Small intestine (tissue), 7 donors: ENCODE data around the gene NEFH. TPM values are rescaled to one million over a fixed set of nuclear protein-coding genes. Genes with fewer than 3 reads are reported as not detected.

Source experiments
- DNase-seq, 2 donors: peaks; one replicate each; pipeline versions ENCODE4 v3.0.0 to v3.0.0-alpha.2; 2013
- FAIRE-seq: peaks from 2 replicates; lab custom pipeline; 2012; peaks lifted over from hg19 to GRCh38; lab: Jason Lieb, UNC
- H3K27ac ChIP-seq, 3 donors: one replicate each; pipeline ENCODE4 v1.5.1; 2013; ENCODE audit warnings: low read length in 2 of 3, mild to moderate bottlenecking in 2 of 3, control low read depth in 1 of 3, inconsistent platforms in 1 of 3, low read depth in 1 of 3, moderate library complexity in 1 of 3
- H3K27me3 ChIP-seq, 3 donors: one replicate each; pipeline ENCODE4 v1.6.1; 2013; ENCODE audit warnings: low read length in 3 of 3, inconsistent platforms in 1 of 3; ENCODE audit not compliant: control insufficient read depth in 3 of 3, insufficient read depth in 3 of 3
- H3K36me3 ChIP-seq, 3 donors: one replicate each; pipeline ENCODE4 v1.6.1; 2013; ENCODE audit warnings: low read length in 3 of 3, inconsistent platforms in 1 of 3, low read depth in 1 of 3, mild to moderate bottlenecking in 1 of 3, moderate library complexity in 1 of 3; ENCODE audit not compliant: control insufficient read depth in 3 of 3, insufficient read depth in 2 of 3
- H3K4me1 ChIP-seq, 3 donors: one replicate each; pipeline ENCODE4 v1.6.1; 2013; ENCODE audit warnings: low read length in 2 of 3, inconsistent platforms in 1 of 3, low read depth in 1 of 3, mild to moderate bottlenecking in 1 of 3, moderate library complexity in 1 of 3; ENCODE audit not compliant: control insufficient read depth in 3 of 3, insufficient read depth in 2 of 3
- H3K4me3 ChIP-seq, 3 donors: one replicate each; pipeline ENCODE4 v1.5.1; 2013; ENCODE audit warnings: low read length in 3 of 3, control low read depth in 1 of 3, inconsistent platforms in 1 of 3, low read depth in 1 of 3, mild to moderate bottlenecking in 1 of 3, moderate library complexity in 1 of 3
- H3K9me3 ChIP-seq, 2 donors: one replicate each; pipeline ENCODE4 v1.6.1; 2013; ENCODE audit warnings: low read depth in 1 of 2, low read length in 1 of 2; ENCODE audit not compliant: control insufficient read depth in 2 of 2, insufficient read depth in 1 of 2
- WGBS, 3 donors: extraction: QIAGEN DNeasy Blood & Tissue Kit; methylation state at CpG; one replicate each; pipeline ENCODE4 v1.1.7; 2013; 5-methylcytosine and 5-hydroxymethylcytosine counted together
- polyA plus RNA-seq, 4 donors: library from polyadenylated mRNA; stranded (reverse) in 3 of 4; unstranded in 1 of 4; fragments of 200-250 nt in 3 of 4; fragments of 120-200 nt in 1 of 4; gene quantifications; one replicate each; pipeline versions ENCODE4 v1.2.1 to v1.2.3, GENCODE V29; 2013
- donor health status: healthy with polysubstance abuse.
- donor health status: control.
- donor health status: control.
- donor health status: Bipolar disorder and iron deficiency.
- donor health status: healthy.

Gene NEFH
- polyA plus RNA-seq, 4 donors: 1.9 to 4.7 TPM; not detected in 2

- FAIRE-seq: no peak
- Histone ChIP-seq H3K27ac (no peak overlapping the region), H3K36me3 (peaks cover 0 to 8% (median 0%) of the 10 kb centered on the region in 3 donors), H3K9me3 (peaks cover 0 to 2% of the 10 kb centered on the region in 2 donors), H3K4me3 (peak overlapping the region in 1 of 3 donors; percentile 27), H3K4me1 (peaks cover 0 to 10% (median 0%) of the 10 kb centered on the region in 3 donors), H3K27me3 (peaks cover 0 to 30% (median 22%) of the 10 kb centered on the region in 3 donors)
- peak in 1 of 2 donors; percentile 83 for DNase-seq
- 15 to 35% (median 34%) methylated on average over 83 to 107 of the region's 107 CpGs for WGBS, 3 donors
These were observed 670 bp downstream of the NEFH start for GRCh38 chr22:29480512-29481264.

DNA sequence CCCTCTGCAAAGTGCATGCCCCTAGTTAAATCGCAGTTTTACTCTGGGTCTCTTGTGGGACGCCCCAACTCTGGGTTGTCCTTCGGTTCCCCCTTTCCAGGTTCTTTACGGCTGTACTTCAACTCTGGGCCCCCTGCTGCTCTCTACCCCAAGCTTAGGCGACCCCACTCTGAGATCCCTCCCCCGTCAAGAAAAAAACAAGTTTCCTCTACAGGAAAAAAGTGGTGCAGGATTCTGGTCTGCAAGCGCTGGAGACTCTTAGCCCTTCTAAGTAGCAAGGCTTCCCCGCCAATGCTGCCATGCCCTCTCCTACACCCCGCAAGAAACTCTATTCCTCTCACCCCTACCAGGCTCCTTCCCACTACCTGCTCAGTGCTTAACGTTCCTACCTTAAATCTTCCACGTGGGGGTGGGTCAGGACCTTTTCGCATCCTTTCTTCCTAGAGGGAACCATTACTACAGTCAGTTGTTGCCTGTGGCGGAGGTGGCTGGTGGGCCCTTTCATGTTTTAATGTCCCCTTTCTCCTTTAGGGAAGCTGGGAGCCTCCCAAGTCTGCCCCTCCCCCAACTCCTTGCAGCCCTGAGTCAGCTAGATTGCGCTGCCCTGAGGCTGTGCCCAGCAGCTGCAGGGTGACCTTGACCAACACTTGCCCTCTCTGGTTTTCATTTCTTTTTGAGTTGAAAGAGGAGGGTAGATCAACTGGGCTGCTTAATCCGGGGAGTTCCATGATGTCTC is 1.4 kb downstream of the NEFH start:
- Histone ChIP-seq H3K27ac (no peak overlapping the region), H3K4me3 (peak overlapping the region in 1 of 3 donors; percentile 27), H3K36me3 (peaks cover 0 to 10% (median 0%) of the 10 kb centered on the region in 3 donors), H3K27me3 (peaks cover 0 to 28% (median 22%) of the 10 kb centered on the region in 3 donors), H3K4me1 (peaks cover 0 to 10% (median 0%) of the 10 kb centered on the region in 3 donors), H3K9me3 (peaks cover 0 to 2% of the 10 kb centered on the region in 2 donors)
- WGBS, 3 donors: 19 to 34% (median 32%) methylated on average over 15 of the region's 15 CpGs
- DNase-seq (peak in 1 of 2 donors; percentile 31), FAIRE-seq (no peak)

- Histone ChIP-seq H3K27ac (no peak overlapping the region), H3K4me1 (peaks cover 0 to 10% (median 0%) of the 10 kb centered on the region in 3 donors), H3K27me3 (peaks cover 0 to 28% (median 22%) of the 10 kb centered on the region in 3 donors), H3K9me3 (peaks cover 0 to 2% of the 10 kb centered on the region in 2 donors), H3K36me3 (peaks cover 0 to 10% (median 0%) of the 10 kb centered on the region in 3 donors), H3K4me3 (no peak overlapping the region)
- DNase-seq: no peak
- WGBS, 3 donors: 67 to 77% (median 71%) methylated on average over 11 of the region's 11 CpGs
- FAIRE-seq: no peak
These were observed 2.2 kb downstream of the NEFH start for GRCh38 chr22:29482253-29482652.

DNA sequence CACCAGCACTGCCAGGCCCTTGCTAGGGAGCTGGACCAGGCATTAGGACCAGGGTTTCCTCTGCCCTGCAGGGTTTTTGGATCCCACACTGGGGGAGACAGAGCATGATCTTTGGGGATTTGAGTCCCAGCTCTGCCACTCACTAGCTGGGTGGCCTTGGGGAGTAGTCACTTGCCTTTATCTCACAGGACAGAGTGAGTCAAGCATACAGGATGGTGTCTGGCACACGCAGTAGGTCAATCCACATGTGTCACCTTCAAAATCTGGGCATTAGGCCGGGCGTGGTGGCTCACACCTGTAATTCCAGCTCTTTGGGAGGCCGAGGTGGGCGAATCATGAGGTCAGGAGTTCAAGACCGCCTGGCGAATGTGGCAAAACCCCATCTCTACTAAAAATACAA is 2.7 kb downstream of the NEFH start:
- FAIRE-seq: no peak

GRCh38 chr22:29483254-29483653 is 3.2 kb downstream of the NEFH start:
- DNase-seq (no peak), FAIRE-seq (no peak)
- H3K9me3 ChIP-seq: peaks cover 0 to 2% of the 10 kb centered on the region in 2 donors
- 92 to 96% (median 95%) methylated on average over 12 to 13 of the region's 13 CpGs for WGBS, 3 donors
- H3K36me3 ChIP-seq: peaks cover 0 to 10% (median 0%) of the 10 kb centered on the region in 3 donors
- H3K27me3 ChIP-seq: peaks cover 0 to 27% (median 20%) of the 10 kb centered on the region in 3 donors
- H3K27ac ChIP-seq: no peak overlapping the region
- H3K4me1 ChIP-seq: peaks cover 0 to 10% (median 0%) of the 10 kb centered on the region in 3 donors
- no peak overlapping the region for H3K4me3 ChIP-seq

More for the DNA sequence above, 2.7 kb downstream of the NEFH start:
- H3K4me1 ChIP-seq: peaks cover 0 to 10% (median 0%) of the 10 kb centered on the region in 3 donors
- H3K9me3 ChIP-seq: peaks cover 0 to 2% of the 10 kb centered on the region in 2 donors
- 74 to 93% (median 77%) methylated on average over 7 of the region's 7 CpGs for WGBS, 3 donors
- no peak overlapping the region for H3K27ac ChIP-seq
- peaks cover 0 to 28% (median 22%) of the 10 kb centered on the region in 3 donors for H3K27me3 ChIP-seq
- peaks cover 0 to 10% (median 0%) of the 10 kb centered on the region in 3 donors for H3K36me3 ChIP-seq
- no peak overlapping the region for H3K4me3 ChIP-seq
- no peak for DNase-seq

DNA sequence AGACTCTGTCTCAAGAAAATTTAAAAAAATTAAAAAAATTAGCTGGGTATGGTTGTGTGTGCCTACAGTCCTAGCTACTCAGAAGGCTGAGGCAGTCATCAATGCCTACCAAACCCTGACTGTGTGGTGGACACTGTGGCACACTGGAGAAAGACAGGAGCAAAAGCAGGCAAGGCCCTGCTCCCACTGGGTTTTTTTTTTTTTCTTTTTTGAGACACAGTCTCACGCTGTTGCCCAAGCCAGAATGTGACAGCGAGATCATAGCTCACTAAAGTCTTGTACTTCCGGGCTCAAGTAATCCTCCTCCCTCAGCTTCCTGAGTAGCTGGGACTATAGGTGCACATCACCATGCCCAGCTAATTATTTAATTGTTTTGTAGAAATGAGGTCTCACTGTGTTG is 4.6 kb downstream of the NEFH start:
- Histone ChIP-seq H3K4me1 (peaks cover 0 to 10% (median 0%) of the 10 kb centered on the region in 3 donors), H3K36me3 (peaks cover 0 to 14% (median 0%) of the 10 kb centered on the region in 3 donors), H3K4me3 (no peak overlapping the region), H3K27me3 (peaks cover 0 to 15% (median 13%) of the 10 kb centered on the region in 3 donors), H3K9me3 (peaks cover 0 to 2% of the 10 kb centered on the region in 2 donors), H3K27ac (no peak overlapping the region)
- DNase-seq (no peak), FAIRE-seq (no peak)
- 91 to 95% (median 91%) methylated on average over 3 of the region's 3 CpGs for WGBS, 3 donors

- H3K9me3 ChIP-seq: peaks cover 0 to under 1% of the 10 kb centered on the region in 2 donors
- FAIRE-seq (no peak), DNase-seq (no peak)
- no peak overlapping the region for H3K27ac ChIP-seq
- 90 to 93% (median 93%) methylated on average over 8 of the region's 8 CpGs for WGBS, 3 donors
- H3K27me3 ChIP-seq: peaks cover 0 to 9% (median 7%) of the 10 kb centered on the region in 3 donors
- H3K36me3 ChIP-seq: peaks cover 0 to 14% (median 0%) of the 10 kb centered on the region in 3 donors
- H3K4me3 ChIP-seq: no peak overlapping the region
- peaks cover 0 to 10% (median 0%) of the 10 kb centered on the region in 3 donors for H3K4me1 ChIP-seq
These were observed 5.4 kb downstream of the NEFH start for GRCh38 chr22:29485448-29485847.

- Histone ChIP-seq H3K4me3 (no peak overlapping the region), H3K36me3 (peaks cover 0 to 14% (median 0%) of the 10 kb centered on the region in 3 donors), H3K9me3 (no peaks in the 10 kb centered on the region), H3K27ac (no peak overlapping the region), H3K4me1 (no peaks in the 10 kb centered on the region), H3K27me3 (peaks cover 0 to 3% (median 0%) of the 10 kb centered on the region in 3 donors)
- DNase-seq (no peak), FAIRE-seq (no peak)
- 79 to 81% (median 81%) methylated on average over 6 of the region's 6 CpGs for WGBS, 3 donors
These were observed 7.5 kb downstream of the NEFH start for GRCh38 chr22:29487426-29487986.
